DND-41 (cell line): ENCODE results near the gene TRIM3.
A peak's percentile ranks its signal among the peaks of the same experiment; 100 is the strongest.

Source experiments
- ATAC-seq: fragments of 200-7000 bp; cut with Tn5 transposase; 3 replicates; pipeline ENCODE4 v1.9.1; 2021; ENCODE audit warnings: low read depth; ENCODE audit not compliant: insufficient read depth
- DNase-seq: peaks from one replicate; pipeline ENCODE4 v3.0.0-alpha.2; 2020
- H2AFZ ChIP-seq: 2 replicates; pipeline ENCODE4 v1.6.0; 2012; ENCODE audit warnings: low read depth, low read length
- H3K27ac ChIP-seq: 2 replicates; pipeline ENCODE4 v1.5.1; 2012; ENCODE audit warnings: low read length, inconsistent platforms
- H3K27me3 ChIP-seq: fragments of 200-600 bp; sonication (generic); 2 replicates; pipeline ENCODE4 v1.6.0; 2012; ENCODE audit warnings: low read length, mild to moderate bottlenecking, inconsistent platforms; ENCODE audit not compliant: insufficient read depth, poor library complexity
- H3K36me3 ChIP-seq: 2 replicates; pipeline ENCODE4 v1.5.1; 2012; ENCODE audit warnings: low read length, inconsistent platforms; ENCODE audit not compliant: insufficient read depth
- H3K4me1 ChIP-seq: 2 replicates; pipeline ENCODE4 v1.5.1; 2012; ENCODE audit warnings: mild to moderate bottlenecking, low read length; ENCODE audit not compliant: insufficient read depth
- H3K4me2 ChIP-seq: 2 replicates; pipeline ENCODE4 v1.6.0; 2012; ENCODE audit warnings: mild to moderate bottlenecking, moderate library complexity, low read length, inconsistent platforms; ENCODE audit not compliant: insufficient read depth
- H3K4me3 ChIP-seq, 2 experiments: fragments of 200-600 bp in 1 of 2; shearing (Covaris generic) in 1 of 2; 2 replicates each; pipeline ENCODE4 v1.5.1; 2012 to 2016; ENCODE audit warnings: inconsistent platforms in 2 of 2, low read length in 2 of 2, mild to moderate bottlenecking in 2 of 2, low read depth in 1 of 2, moderate library complexity in 1 of 2
- H3K79me2 ChIP-seq: 2 replicates; pipeline ENCODE4 v1.6.0; 2012; ENCODE audit warnings: low read length, inconsistent platforms; ENCODE audit not compliant: insufficient read depth
- H3K9ac ChIP-seq: 2 replicates; pipeline ENCODE4 v1.6.0; 2012; ENCODE audit warnings: low read depth, mild to moderate bottlenecking, inconsistent platforms, low read length, moderate library complexity
- H3K9me3 ChIP-seq: 2 replicates; pipeline ENCODE4 v1.5.1; 2012; ENCODE audit warnings: low read length, moderate library complexity, mild to moderate bottlenecking, inconsistent platforms; ENCODE audit not compliant: insufficient read depth, severe bottlenecking
- H4K20me1 ChIP-seq: 2 replicates; pipeline ENCODE4 v1.6.0; 2012; ENCODE audit warnings: low read length; ENCODE audit not compliant: insufficient read depth
- EZH2 ChIP-seq: IDR thresholded peaks from 3 replicates; pipeline ENCODE4 v1.6.1; 2012; ENCODE audit warnings: borderline replicate concordance, low read depth, mild to moderate bottlenecking, moderate library complexity, low read length, inconsistent platforms; ENCODE audit not compliant: severe bottlenecking
- TF ChIP-seq, protein P1 (sequence below): IDR thresholded peaks from 2 replicates; pipeline ENCODE4 v1.5.1; 2012; ENCODE audit warnings: borderline replicate concordance, low read length, moderate library complexity, mild to moderate bottlenecking; ENCODE audit not compliant: poor library complexity, severe bottlenecking; ENCODE audit errors: extremely low read depth

Gene TRIM3

DNA sequence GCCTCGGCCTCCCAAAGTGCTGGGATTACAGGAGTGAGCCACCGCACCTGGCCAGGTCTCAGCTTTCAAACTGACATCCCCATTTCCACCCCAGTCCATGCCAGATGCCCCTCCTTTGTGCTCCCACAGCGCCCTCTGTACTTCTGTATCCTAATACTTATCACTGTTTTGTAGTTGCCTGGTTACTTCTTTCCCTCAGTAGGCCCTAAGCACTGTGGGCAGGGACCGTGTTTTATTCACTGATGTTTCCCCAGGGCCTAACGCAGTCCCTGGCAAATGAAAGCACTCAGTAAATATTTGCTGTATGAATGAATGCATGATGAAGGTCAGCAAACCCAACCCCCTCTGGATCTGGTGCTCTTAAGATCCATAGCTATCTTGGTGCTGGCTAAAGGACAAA is 2.2 kb upstream of the TRIM3 start:
- Histone ChIP-seq H3K4me2 (no peak overlapping the region), H3K36me3 (peaks cover 36% of the 10 kb centered on the region), H3K9ac (no peak overlapping the region), H3K79me2 (peaks cover 21% of the 10 kb centered on the region), H3K4me1 (peaks cover 39% of the 10 kb centered on the region), H3K9me3 (no peaks in the 10 kb centered on the region), H2AFZ (no peak overlapping the region), H3K27ac (no peak overlapping the region), H4K20me1 (peaks cover 20% of the 10 kb centered on the region), H3K27me3 (no peaks in the 10 kb centered on the region), H3K4me3 (no peak overlapping the region)
- ATAC-seq (no peak), DNase-seq (no peak)
- TF ChIP-seq EZH2 = no peak
- TF ChIP-seq, protein P1, sequence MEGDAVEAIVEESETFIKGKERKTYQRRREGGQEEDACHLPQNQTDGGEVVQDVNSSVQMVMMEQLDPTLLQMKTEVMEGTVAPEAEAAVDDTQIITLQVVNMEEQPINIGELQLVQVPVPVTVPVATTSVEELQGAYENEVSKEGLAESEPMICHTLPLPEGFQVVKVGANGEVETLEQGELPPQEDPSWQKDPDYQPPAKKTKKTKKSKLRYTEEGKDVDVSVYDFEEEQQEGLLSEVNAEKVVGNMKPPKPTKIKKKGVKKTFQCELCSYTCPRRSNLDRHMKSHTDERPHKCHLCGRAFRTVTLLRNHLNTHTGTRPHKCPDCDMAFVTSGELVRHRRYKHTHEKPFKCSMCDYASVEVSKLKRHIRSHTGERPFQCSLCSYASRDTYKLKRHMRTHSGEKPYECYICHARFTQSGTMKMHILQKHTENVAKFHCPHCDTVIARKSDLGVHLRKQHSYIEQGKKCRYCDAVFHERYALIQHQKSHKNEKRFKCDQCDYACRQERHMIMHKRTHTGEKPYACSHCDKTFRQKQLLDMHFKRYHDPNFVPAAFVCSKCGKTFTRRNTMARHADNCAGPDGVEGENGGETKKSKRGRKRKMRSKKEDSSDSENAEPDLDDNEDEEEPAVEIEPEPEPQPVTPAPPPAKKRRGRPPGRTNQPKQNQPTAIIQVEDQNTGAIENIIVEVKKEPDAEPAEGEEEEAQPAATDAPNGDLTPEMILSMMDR = no peak

DNA sequence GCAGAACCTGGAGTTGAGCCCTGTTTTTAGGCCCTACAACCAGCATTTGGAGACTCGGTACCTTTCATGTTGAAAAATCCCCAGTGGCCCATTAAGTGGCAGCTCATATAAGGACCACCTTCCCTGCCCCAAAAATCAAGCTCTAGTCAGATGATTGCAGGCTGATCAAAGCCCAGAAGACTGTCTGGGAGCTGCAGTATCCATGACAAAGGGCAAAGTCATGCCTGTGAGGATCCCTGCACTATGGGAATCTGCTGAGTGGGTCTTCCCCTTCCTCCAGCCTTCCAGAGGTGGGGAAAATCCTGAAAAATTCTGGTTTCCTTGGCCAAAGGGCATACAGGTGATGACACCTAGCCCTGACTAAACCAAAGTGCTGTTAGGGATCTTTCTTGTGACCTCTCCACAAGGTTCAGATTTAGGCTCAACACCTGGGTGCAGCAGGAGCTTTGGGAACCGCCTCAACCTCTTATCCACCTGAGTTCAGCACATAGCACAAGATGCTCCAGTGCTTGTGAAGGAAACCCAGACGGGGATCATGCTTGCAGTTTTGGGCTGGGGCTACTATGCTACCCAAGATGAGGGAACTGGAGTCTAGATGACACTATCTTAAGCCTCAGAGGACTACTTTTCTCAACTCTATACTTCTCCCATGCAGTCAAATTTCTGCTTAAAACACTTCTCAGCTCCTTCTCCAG is 1.2 kb upstream of the TRIM3 start:
- no peak for DNase-seq
- H2AFZ ChIP-seq = no peak overlapping the region

DNA sequence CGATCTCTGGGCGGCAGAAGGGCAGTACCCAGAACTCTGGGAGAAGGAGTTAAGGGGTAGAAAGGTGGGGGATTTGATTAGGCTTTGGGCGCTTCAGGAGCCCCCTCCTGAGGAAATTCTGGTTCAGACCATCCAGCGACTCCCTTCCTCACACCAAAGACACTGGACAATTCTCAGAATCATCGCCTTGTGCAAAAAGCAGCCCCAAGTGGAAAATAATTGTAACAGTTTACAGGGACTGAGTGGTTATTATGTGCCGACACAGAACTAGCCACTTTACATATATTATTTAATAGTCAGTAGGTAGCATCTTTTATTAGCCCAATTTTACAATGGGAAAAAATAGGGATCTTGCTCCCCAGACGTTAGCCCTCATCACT is 662 bp upstream of the TRIM3 start:
- peaks cover 6% of the 10 kb centered on the region for H3K79me2 ChIP-seq
- no peaks in the 10 kb centered on the region for H3K9me3 ChIP-seq
- no peak for TF ChIP-seq EZH2
- TF ChIP-seq, protein P1 = no peak
- ATAC-seq (no peak; the same call in 2 of the 3 replicates), DNase-seq (no peak)
- H4K20me1 ChIP-seq = peaks cover 9% of the 10 kb centered on the region; the same call in 1 of the 2 replicates
- H3K36me3 ChIP-seq = peaks cover 29% of the 10 kb centered on the region
- H3K27me3 ChIP-seq = no peaks in the 10 kb centered on the region
- peak overlapping the region; percentile 57; the same call in 1 of the 2 replicates for H2AFZ ChIP-seq
- no peak overlapping the region for H3K27ac ChIP-seq
- H3K9ac ChIP-seq = peak overlapping the region; percentile 41
- peak overlapping the region in 1 of 2 experiments; percentile 54; a peak in 2 of 4 replicates for H3K4me3 ChIP-seq
- peak overlapping the region; percentile 98 for H3K4me2 ChIP-seq
- H3K4me1 ChIP-seq = peaks cover 29% of the 10 kb centered on the region

More for the DNA sequence above, 1.2 kb upstream of the TRIM3 start:
- no peak for ATAC-seq
- H3K4me1 ChIP-seq = peaks cover 34% of the 10 kb centered on the region
- TF ChIP-seq, protein P1 = no peak
- no peak for TF ChIP-seq EZH2
- no peaks in the 10 kb centered on the region for H3K9me3 ChIP-seq
- H3K9ac ChIP-seq = no peak overlapping the region
- H4K20me1 ChIP-seq = peaks cover 13% of the 10 kb centered on the region
- H3K4me3 ChIP-seq = no peak overlapping the region
- H3K4me2 ChIP-seq = no peak overlapping the region
- H3K79me2 ChIP-seq = peaks cover 11% of the 10 kb centered on the region
- no peaks in the 10 kb centered on the region for H3K27me3 ChIP-seq
- no peak overlapping the region for H3K27ac ChIP-seq
- H3K36me3 ChIP-seq = peaks cover 35% of the 10 kb centered on the region
